ENCODE measurements around the gene PCSK6. TPM values are rescaled to one million over a fixed set of nuclear protein-coding genes. Genes with fewer than 3 reads are reported as not detected.

PCSK6 gene
- total RNA-seq, 1 experiment from 2014 or later: 26.3 TPM

GRCh38 chr15:101500865-101501551, 11.5 kb upstream of the PCSK6 start:
- Histone ChIP-seq H3K27ac (no peak overlapping the region), H3K9me3 (ENCODE audit: insufficient read depth, low read depth) (no peaks in the 10 kb centered on the region), H3K4me1 (replicated peaks; ENCODE audit: insufficient read depth) (peaks cover 25% of the 10 kb centered on the region), H3K4me3 (no peak overlapping the region), H3K36me3 (ENCODE audit: low read depth) (no peaks in the 10 kb centered on the region), H3K79me2 (ENCODE audit: low read depth) (no peaks in the 10 kb centered on the region), H3K27me3 (ENCODE audit: insufficient read depth, low read depth) (no peaks in the 10 kb centered on the region), H4K20me1 (ENCODE audit: insufficient read depth) (no peaks in the 10 kb centered on the region), H3F3A (ENCODE audit: insufficient read depth, low read depth) (peaks cover 10% of the 10 kb centered on the region; the same call in 1 of the 2 replicates), H2AFZ (no peak overlapping the region), H3K9me2 (ENCODE audit: insufficient read depth) (no peaks in the 10 kb centered on the region), H3K4me2 (no peak overlapping the region)
- BruUV-seq (replicated peaks): no TSS peak
- DNase-seq: no peak
- CTCF ChIA-PET: interaction anchor here (0.6 kb wide), 1 partner anchor 417 kb away, joined by 4 read pairs; no protein-coding TSS in a partner anchor
- TF ChIP-seq EZH2 (IDR thresholded peaks at IDR 0.05; ENCODE audit: low read depth) (no peak), CTCF (conservative IDR thresholded peaks at IDR 0.05) (no peak)
- POLR2A ChIA-PET (ENCODE audit: unreplicated experiment): no interaction called here
- intact Hi-C loops (cut with micrococcal nuclease; ENCODE audit: unreplicated experiment): no loop called here

- H3K9me3 ChIP-seq (ENCODE audit: insufficient read depth, low read depth): no peaks in the 10 kb centered on the region
- no peaks in the 10 kb centered on the region for H4K20me1 ChIP-seq (ENCODE audit: insufficient read depth)
- TF ChIP-seq EZH2 (IDR thresholded peaks at IDR 0.05; ENCODE audit: low read depth): no peak
- TF ChIP-seq CTCF (conservative IDR thresholded peaks at IDR 0.05): no peak
- peaks cover 25% of the 10 kb centered on the region for H3K4me1 ChIP-seq (replicated peaks; ENCODE audit: insufficient read depth)
- 0 out of 2 replicates have a peak overlapping the region, but pooled peaks have one; percentile 60 for H3K4me2 ChIP-seq
- DNase-seq: no peak
- no peak overlapping the region for H3K4me3 ChIP-seq
- no peaks in the 10 kb centered on the region for H3K27me3 ChIP-seq (ENCODE audit: insufficient read depth, low read depth)
- no peaks in the 10 kb centered on the region for H3K79me2 ChIP-seq (ENCODE audit: low read depth)
- no peaks in the 10 kb centered on the region for H3K36me3 ChIP-seq (ENCODE audit: low read depth)
- intact Hi-C loops (cut with micrococcal nuclease; ENCODE audit: unreplicated experiment): no loop called here
- no peaks in the 10 kb centered on the region for H3K9me2 ChIP-seq (ENCODE audit: insufficient read depth)
- ChIA-PET CTCF (no interaction called here), POLR2A (ENCODE audit: unreplicated experiment) (no interaction called here)
- peaks cover 10% of the 10 kb centered on the region; the same call in 1 of the 2 replicates for H3F3A ChIP-seq (ENCODE audit: insufficient read depth, low read depth)
- no TSS peak for BruUV-seq (replicated peaks)
- no peak overlapping the region for H2AFZ ChIP-seq
- peak overlapping the region; percentile 77 for H3K27ac ChIP-seq
These were observed 10.6 kb upstream of the PCSK6 start for GRCh38 chr15:101499863-101500713.

- POLR2A ChIA-PET (ENCODE audit: unreplicated experiment): no interaction called here
- no peak overlapping the region for H3K4me3 ChIP-seq
- H4K20me1 ChIP-seq (ENCODE audit: insufficient read depth): no peaks in the 10 kb centered on the region
- H3K27ac ChIP-seq: peak overlapping the region; percentile 77
- H3F3A ChIP-seq (ENCODE audit: insufficient read depth, low read depth): peaks cover 12% of the 10 kb centered on the region; the same call in 1 of the 2 replicates
- H2AFZ ChIP-seq: peak overlapping the region; percentile 59; the same call in 1 of the 2 replicates
- TF ChIP-seq CTCF (conservative IDR thresholded peaks at IDR 0.05) (no peak), EZH2 (IDR thresholded peaks at IDR 0.05; ENCODE audit: low read depth) (no peak)
- no peaks in the 10 kb centered on the region for H3K36me3 ChIP-seq (ENCODE audit: low read depth)
- H3K9me3 ChIP-seq (ENCODE audit: insufficient read depth, low read depth): no peaks in the 10 kb centered on the region
- H3K4me1 ChIP-seq (replicated peaks; ENCODE audit: insufficient read depth): peaks cover 25% of the 10 kb centered on the region
- no peaks in the 10 kb centered on the region for H3K9me2 ChIP-seq (ENCODE audit: insufficient read depth)
- BruUV-seq (replicated peaks): no TSS peak
- CTCF ChIA-PET: no interaction called here
- intact Hi-C loops (cut with micrococcal nuclease; ENCODE audit: unreplicated experiment): no loop called here
- H3K4me2 ChIP-seq: peak overlapping the region; percentile 60
- no peaks in the 10 kb centered on the region for H3K79me2 ChIP-seq (ENCODE audit: low read depth)
- DNase-seq: peak; percentile 65 to 73
- H3K27me3 ChIP-seq (ENCODE audit: insufficient read depth, low read depth): no peaks in the 10 kb centered on the region
These were observed 9.4 kb upstream of the PCSK6 start for GRCh38 chr15:101498717-101499480.
